OCI-LY3 (cell line): Measurements from ENCODE around the gene PHAF1.

Experiments
- H2AFZ ChIP-seq: fragments of 200-600, 300-600 bp; shearing (Covaris generic); 2 replicates; pipeline ENCODE4 v1.6.0; 2014; ENCODE audit warnings: antibody characterized with exemption, low read depth, low read length
- H3K27ac ChIP-seq: fragments of 200-600, 300-600 bp; sonication (generic); 2 replicates; pipeline ENCODE4 v1.5.1; 2014; ENCODE audit warnings: mild to moderate bottlenecking, low read length, moderate library complexity, mixed read lengths
- H3K27me3 ChIP-seq: fragments of 200-600, 300-600 bp; sonication (generic); 2 replicates; pipeline ENCODE4 v1.6.1; 2014; ENCODE audit warnings: low read depth, low read length, mixed read lengths
- H3K36me3 ChIP-seq: fragments of 200-600, 300-600 bp; sonication (generic); replicated peaks from 2 replicates; pipeline ENCODE3; 2014; ENCODE audit warnings: low read depth, low read length, mixed read lengths
- H3K4me1 ChIP-seq: fragments of 300-600, 200-600 bp; sonication (generic); 2 replicates; pipeline ENCODE4 v1.6.1; 2014; ENCODE audit warnings: low read length, mixed read lengths
- H3K4me2 ChIP-seq: fragments of 200-600, 300-600 bp; sonication (generic); 2 replicates; pipeline ENCODE4 v1.6.1; 2014; ENCODE audit warnings: low read length, mixed read lengths
- H3K4me3 ChIP-seq: fragments of 300-600, 200-600 bp; sonication (generic); 2 replicates; pipeline ENCODE4 v1.5.1; 2014; ENCODE audit warnings: antibody characterized with exemption, mild to moderate bottlenecking, low read length, moderate library complexity
- H3K79me2 ChIP-seq: fragments of 300-600, 200-600 bp; shearing (Covaris generic); 2 replicates; pipeline ENCODE4 v1.6.1; 2014; ENCODE audit warnings: mild to moderate bottlenecking, low read length, mixed read lengths
- H3K9ac ChIP-seq: fragments of 300-600, 200-600 bp; shearing (Covaris generic); 2 replicates; pipeline ENCODE4 v1.6.0; 2014; ENCODE audit warnings: mild to moderate bottlenecking, low read length, moderate library complexity
- H3K9me3 ChIP-seq: fragments of 200-600, 300-600 bp; shearing (Covaris generic); 2 replicates; pipeline ENCODE4 v1.6.1; 2014; ENCODE audit warnings: low read length, mixed read lengths; ENCODE audit not compliant: insufficient read depth
- H4K20me1 ChIP-seq: fragments of 200-600, 300-600 bp; sonication (generic); 2 replicates; pipeline ENCODE4 v1.6.1; 2016; ENCODE audit warnings: low read length, mixed read lengths; ENCODE audit not compliant: insufficient read depth
- EZH2phosphoT487 ChIP-seq: fragments of 200-600 bp; shearing (Covaris generic); IDR thresholded peaks from 2 replicates; pipeline ENCODE4 v1.6.1; 2018; ENCODE audit warnings: antibody characterized with exemption, mixed run types, low read depth
- TF ChIP-seq, protein P1 (sequence below): fragments of 200-600, 300-600 bp; sonication (generic); IDR thresholded peaks from 2 replicates; pipeline ENCODE4 v1.5.1; 2014; ENCODE audit warnings: antibody characterized with exemption, low read length, low read depth

The PHAF1 gene

DNA sequence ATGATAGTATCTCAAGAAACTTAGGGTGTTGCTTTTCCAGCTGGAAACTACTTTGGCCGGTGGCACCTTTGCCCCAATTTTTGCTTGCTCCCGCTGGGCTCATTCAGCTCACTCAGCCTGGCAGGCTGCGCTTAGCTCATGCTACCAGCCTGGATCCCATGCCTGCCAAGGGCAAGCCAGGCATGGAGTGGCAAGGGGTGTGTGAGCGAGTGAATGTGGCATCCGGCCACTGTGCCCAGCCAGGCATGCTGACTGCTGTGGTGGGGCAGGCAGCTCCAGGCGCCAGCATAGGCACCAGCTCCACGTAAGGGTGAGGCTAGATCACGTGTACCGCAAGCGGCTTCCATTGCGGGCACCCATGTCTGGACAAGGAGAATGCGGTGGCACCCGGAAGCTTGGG, 31.6 kb downstream of the PHAF1 start:
- H3K27ac ChIP-seq, result no peak overlapping the region
- H3K4me1 ChIP-seq, result no peaks in the 10 kb centered on the region
- no peaks in the 10 kb centered on the region for H3K27me3 ChIP-seq
- H3K36me3 ChIP-seq, result peaks cover 50% of the 10 kb centered on the region
- TF ChIP-seq, protein P1, sequence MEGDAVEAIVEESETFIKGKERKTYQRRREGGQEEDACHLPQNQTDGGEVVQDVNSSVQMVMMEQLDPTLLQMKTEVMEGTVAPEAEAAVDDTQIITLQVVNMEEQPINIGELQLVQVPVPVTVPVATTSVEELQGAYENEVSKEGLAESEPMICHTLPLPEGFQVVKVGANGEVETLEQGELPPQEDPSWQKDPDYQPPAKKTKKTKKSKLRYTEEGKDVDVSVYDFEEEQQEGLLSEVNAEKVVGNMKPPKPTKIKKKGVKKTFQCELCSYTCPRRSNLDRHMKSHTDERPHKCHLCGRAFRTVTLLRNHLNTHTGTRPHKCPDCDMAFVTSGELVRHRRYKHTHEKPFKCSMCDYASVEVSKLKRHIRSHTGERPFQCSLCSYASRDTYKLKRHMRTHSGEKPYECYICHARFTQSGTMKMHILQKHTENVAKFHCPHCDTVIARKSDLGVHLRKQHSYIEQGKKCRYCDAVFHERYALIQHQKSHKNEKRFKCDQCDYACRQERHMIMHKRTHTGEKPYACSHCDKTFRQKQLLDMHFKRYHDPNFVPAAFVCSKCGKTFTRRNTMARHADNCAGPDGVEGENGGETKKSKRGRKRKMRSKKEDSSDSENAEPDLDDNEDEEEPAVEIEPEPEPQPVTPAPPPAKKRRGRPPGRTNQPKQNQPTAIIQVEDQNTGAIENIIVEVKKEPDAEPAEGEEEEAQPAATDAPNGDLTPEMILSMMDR, result no peak
- no peak for TF ChIP-seq EZH2phosphoT487
- no peak overlapping the region for H3K4me3 ChIP-seq
- H3K79me2 ChIP-seq, result no peaks in the 10 kb centered on the region
- no peak overlapping the region for H3K4me2 ChIP-seq
- no peak overlapping the region for H3K9ac ChIP-seq
- H4K20me1 ChIP-seq, result no peaks in the 10 kb centered on the region
- no peaks in the 10 kb centered on the region for H3K9me3 ChIP-seq
- H2AFZ ChIP-seq, result no peak overlapping the region

DNA sequence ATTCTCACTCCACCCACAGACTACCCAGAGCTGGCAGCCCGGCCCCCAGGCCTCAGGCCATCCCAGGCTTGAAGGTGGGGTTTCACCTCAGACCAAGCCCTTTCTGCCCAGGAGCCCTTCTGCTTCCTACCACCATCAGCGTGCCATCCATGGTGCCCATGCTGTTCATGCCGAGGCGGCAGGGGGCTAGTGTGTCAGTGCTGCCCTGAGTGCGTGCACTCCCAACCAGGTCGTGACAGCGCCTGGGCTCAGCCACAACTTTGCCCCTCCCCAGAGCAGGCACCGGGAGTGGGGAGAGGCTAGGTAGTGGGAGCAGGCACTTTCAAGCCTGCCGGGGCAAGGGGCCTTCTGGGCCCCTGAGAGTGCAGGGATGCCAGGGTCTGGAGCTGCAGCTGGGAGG, 32.6 kb downstream of the PHAF1 start:
- Histone ChIP-seq H3K27ac (no peak overlapping the region), H3K9me3 (no peaks in the 10 kb centered on the region), H3K4me1 (no peaks in the 10 kb centered on the region), H3K27me3 (no peaks in the 10 kb centered on the region), H3K4me3 (no peak overlapping the region), H3K79me2 (no peaks in the 10 kb centered on the region), H2AFZ (no peak overlapping the region), H3K4me2 (no peak overlapping the region), H3K36me3 (peaks cover 55% of the 10 kb centered on the region), H3K9ac (no peak overlapping the region), H4K20me1 (no peaks in the 10 kb centered on the region)
- TF ChIP-seq, protein P1, result no peak
- no peak for TF ChIP-seq EZH2phosphoT487

DNA sequence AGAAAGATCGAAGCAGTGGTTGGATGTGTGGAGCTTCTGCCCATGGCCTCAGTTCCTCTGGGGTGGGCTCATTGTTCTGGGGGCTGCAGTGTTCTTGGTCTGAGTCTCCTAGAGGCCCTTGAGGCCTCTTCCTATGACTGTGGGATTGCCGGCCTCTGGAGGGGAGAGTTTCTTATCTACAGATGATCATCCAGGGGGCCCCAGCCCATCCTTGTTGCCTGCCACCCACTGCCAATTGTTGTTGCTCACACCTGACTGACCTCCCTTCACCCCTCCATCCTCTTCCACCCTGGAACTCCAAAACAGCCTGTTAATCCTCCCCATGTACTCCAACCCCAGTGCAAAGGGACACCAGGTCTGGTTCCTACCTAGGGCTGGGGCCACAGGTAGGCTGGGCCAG, 35.2 kb downstream of the PHAF1 start:
- H4K20me1 ChIP-seq, result no peaks in the 10 kb centered on the region
- no peaks in the 10 kb centered on the region for H3K27me3 ChIP-seq
- no peak overlapping the region for H2AFZ ChIP-seq
- H3K79me2 ChIP-seq, result no peaks in the 10 kb centered on the region
- H3K36me3 ChIP-seq, result peaks cover 56% of the 10 kb centered on the region
- TF ChIP-seq EZH2phosphoT487, result no peak
- TF ChIP-seq, protein P1, result no peak
- H3K9me3 ChIP-seq, result no peaks in the 10 kb centered on the region
- no peak overlapping the region for H3K4me3 ChIP-seq
- H3K27ac ChIP-seq, result no peak overlapping the region
- no peak overlapping the region for H3K4me2 ChIP-seq
- H3K4me1 ChIP-seq, result no peaks in the 10 kb centered on the region
- H3K9ac ChIP-seq, result no peak overlapping the region

DNA sequence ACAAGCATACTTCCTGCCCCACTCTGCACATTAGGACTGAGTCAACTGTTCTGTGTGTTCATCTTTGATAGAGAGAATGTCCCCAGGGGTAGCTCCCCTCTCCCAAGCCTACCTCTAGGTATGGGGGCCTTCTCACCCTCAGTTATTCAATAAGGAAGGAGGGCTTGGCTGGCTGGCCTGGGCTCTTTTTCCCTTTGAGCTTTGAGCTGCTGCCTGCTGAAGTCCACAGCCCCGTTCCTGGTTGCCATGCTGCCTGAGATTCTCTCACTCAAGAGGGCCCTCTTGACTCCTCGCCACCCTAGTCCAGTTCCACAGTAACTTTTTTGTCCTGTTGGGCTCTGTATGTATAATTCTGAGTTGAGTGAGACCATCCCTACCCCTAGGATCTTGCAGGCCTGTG, 36.0 kb downstream of the PHAF1 start:
- Histone ChIP-seq H4K20me1 (no peaks in the 10 kb centered on the region), H2AFZ (no peak overlapping the region), H3K27ac (no peak overlapping the region), H3K4me3 (no peak overlapping the region), H3K9me3 (no peaks in the 10 kb centered on the region), H3K36me3 (peaks cover 49% of the 10 kb centered on the region), H3K4me2 (no peak overlapping the region), H3K27me3 (no peaks in the 10 kb centered on the region), H3K9ac (no peak overlapping the region), H3K79me2 (no peaks in the 10 kb centered on the region), H3K4me1 (no peaks in the 10 kb centered on the region)
- no peak for TF ChIP-seq EZH2phosphoT487
- TF ChIP-seq, protein P1, result no peak
